ENCODE results near the gene SMC4. TPM values are rescaled to one million over a fixed set of nuclear protein-coding genes. Genes with fewer than 3 reads are reported as not detected.

SMC4 gene
- total and polyA plus RNA-seq, 9 donors, result 45.6 to 84.3 (median 66.6) TPM

DNA sequence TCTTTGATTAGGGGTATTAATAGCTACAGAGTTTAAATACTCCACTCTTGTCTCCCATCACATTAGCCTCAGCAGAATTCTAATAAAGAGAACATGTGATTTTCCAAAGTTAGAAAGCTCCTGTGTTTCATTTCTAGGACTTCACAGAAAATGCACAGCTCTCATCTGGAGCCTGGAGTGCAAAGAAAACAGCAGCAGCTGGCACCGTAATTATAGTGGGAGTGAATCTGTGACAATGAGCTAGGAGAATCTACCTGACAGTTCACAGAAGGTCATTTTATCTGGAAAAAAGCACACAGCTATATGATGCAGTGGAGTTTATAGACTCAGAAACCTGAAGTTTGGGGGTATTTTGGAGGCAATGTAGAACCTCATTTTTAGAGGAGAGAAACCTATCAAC, 55.5 kb downstream of the SMC4 start:
- 63% methylated on average over 1 of the region's 1 CpG for WGBS (ENCODE audit: insufficient coverage)

DNA sequence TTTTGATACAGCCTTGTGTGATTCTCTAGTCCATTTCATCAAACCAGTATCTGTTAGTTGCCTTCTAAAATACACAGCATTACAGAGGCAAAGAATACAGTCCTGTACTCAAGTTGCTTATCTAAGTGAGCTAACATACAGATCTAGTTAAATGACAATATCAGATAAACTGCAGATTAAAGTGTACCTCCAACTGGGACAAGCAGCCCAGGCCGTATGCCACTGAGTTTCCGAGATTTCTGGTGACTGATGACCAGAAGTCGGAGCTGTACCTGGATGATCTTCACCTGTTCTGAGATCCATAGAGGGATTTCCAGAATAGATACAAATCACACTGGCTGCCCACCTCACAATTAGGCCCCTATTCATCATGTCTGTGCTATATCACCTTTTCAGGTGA, 56.4 kb downstream of the SMC4 start:
- no peak for DNase-seq

More for the DNA sequence above, 55.5 kb downstream of the SMC4 start:
- no peaks in the 10 kb centered on the region for H3K9me3 ChIP-seq (replicated peaks; ENCODE audit: control insufficient read depth, low read depth, low read length)
- H3K36me3 ChIP-seq (ENCODE audit: control insufficient read depth, insufficient read depth, low read length), result no peaks in the 10 kb centered on the region
- DNase-seq, result no peak
- H3K27ac ChIP-seq (ENCODE audit: low read length), result no peak overlapping the region
- H3K4me3 ChIP-seq (ENCODE audit: low read length), result no peak overlapping the region
- H3K27me3 ChIP-seq (ENCODE audit: control insufficient read depth, insufficient read depth, low read length), result peaks cover 2% of the 10 kb centered on the region
- H3K4me1 ChIP-seq (ENCODE audit: control insufficient read depth, insufficient read depth, low read length), result peaks cover 6% of the 10 kb centered on the region

DNA sequence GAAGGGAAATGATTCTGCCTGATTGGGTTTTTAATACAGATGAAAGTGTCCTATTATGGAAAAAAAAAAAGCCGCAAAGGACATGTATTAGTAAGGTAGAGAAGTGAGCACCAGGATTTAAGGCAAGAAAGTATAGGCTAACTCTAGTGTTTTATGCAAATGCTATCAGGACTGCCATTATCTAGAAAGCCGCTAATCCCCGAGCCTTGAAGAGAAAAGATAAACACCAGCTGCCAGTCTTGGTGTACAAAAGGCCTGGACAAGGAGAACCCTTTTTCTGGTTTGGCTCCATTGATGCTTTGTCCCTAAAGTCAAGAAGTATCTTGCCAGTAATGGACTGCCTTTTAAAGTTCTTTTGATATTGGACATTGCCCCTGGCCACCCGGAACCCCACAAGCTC, 58.7 kb downstream of the SMC4 start:
- Histone ChIP-seq H3K27me3 (ENCODE audit: control insufficient read depth, insufficient read depth, low read length) (no peaks in the 10 kb centered on the region), H3K4me1 (ENCODE audit: control insufficient read depth, insufficient read depth, low read length) (no peaks in the 10 kb centered on the region), H3K4me3 (ENCODE audit: low read length) (no peak overlapping the region), H3K27ac (ENCODE audit: low read length) (no peak overlapping the region), H3K9me3 (replicated peaks; ENCODE audit: control insufficient read depth, low read depth, low read length) (no peaks in the 10 kb centered on the region), H3K36me3 (ENCODE audit: control insufficient read depth, insufficient read depth, low read length) (no peaks in the 10 kb centered on the region)
- 82% methylated on average over 3 of the region's 4 CpGs for WGBS (ENCODE audit: insufficient coverage)
- DNase-seq, result no peak

More for the DNA sequence above, 56.4 kb downstream of the SMC4 start:
- Histone ChIP-seq H3K36me3 (ENCODE audit: control insufficient read depth, insufficient read depth, low read length) (no peaks in the 10 kb centered on the region), H3K27me3 (ENCODE audit: control insufficient read depth, insufficient read depth, low read length) (no peaks in the 10 kb centered on the region), H3K4me1 (ENCODE audit: control insufficient read depth, insufficient read depth, low read length) (no peaks in the 10 kb centered on the region), H3K9me3 (replicated peaks; ENCODE audit: control insufficient read depth, low read depth, low read length) (no peaks in the 10 kb centered on the region), H3K27ac (ENCODE audit: low read length) (no peak overlapping the region), H3K4me3 (ENCODE audit: low read length) (no peak overlapping the region)
- 80% methylated on average over 1 of the region's 3 CpGs for WGBS (ENCODE audit: insufficient coverage)

DNA sequence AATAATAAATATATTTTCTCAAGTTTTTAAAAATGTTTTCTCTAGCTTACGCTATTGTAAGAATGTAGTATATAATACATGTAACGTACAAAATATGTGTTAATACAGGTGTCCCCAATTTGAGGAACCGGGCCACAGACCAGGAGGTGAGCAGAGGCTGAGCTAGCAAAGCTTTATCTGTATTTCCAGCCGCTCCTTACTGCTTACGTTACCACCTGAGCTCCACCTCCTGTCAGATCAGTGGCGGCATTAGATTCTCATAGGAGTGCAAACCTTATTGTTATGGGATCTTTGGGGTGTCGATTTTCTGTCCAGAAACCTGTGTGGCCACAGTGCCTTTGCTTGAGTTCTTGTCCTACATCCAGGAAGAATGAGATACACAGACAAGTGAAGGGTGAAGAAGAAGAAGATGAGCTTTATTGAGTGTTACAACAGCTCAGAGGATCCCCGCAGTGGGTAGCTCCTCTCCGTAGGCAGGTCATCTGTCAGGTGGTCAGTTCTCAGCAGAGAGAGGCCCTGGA, 60.1 kb downstream of the SMC4 start:
- Histone ChIP-seq H3K4me3 (ENCODE audit: low read length) (no peak overlapping the region), H3K4me1 (ENCODE audit: control insufficient read depth, insufficient read depth, low read length) (no peaks in the 10 kb centered on the region), H3K27ac (ENCODE audit: low read length) (no peak overlapping the region), H3K9me3 (replicated peaks; ENCODE audit: control insufficient read depth, low read depth, low read length) (no peaks in the 10 kb centered on the region), H3K36me3 (ENCODE audit: control insufficient read depth, insufficient read depth, low read length) (no peaks in the 10 kb centered on the region), H3K27me3 (ENCODE audit: control insufficient read depth, insufficient read depth, low read length) (no peaks in the 10 kb centered on the region)
- DNase-seq, result no peak
- 95% methylated on average over 4 of the region's 9 CpGs for WGBS (ENCODE audit: insufficient coverage)

DNA sequence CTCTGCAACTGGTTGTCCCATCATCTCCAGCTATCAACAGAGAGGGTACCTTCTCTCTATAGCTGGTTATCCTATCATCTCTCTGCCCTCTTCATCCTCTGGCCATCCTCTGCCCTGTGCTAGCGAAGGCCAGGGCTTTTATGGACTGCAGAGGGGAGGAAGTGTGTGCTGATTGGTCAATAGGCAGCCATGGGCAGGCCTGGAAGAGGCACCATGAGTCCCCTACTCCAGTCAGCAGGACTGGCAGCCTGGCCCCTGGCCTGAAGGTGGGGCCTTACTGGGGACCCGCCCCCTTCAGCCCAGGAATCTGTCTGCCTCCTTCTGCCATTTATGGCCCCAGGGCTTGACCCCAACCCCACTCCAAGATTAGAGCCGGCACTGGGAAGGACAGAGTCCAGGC, 60.6 kb downstream of the SMC4 start:
- Histone ChIP-seq H3K27ac (ENCODE audit: low read length) (no peak overlapping the region), H3K9me3 (replicated peaks; ENCODE audit: control insufficient read depth, low read depth, low read length) (no peaks in the 10 kb centered on the region), H3K27me3 (ENCODE audit: control insufficient read depth, insufficient read depth, low read length) (no peaks in the 10 kb centered on the region), H3K36me3 (ENCODE audit: control insufficient read depth, insufficient read depth, low read length) (no peaks in the 10 kb centered on the region), H3K4me3 (ENCODE audit: low read length) (no peak overlapping the region), H3K4me1 (ENCODE audit: control insufficient read depth, insufficient read depth, low read length) (no peaks in the 10 kb centered on the region)
- DNase-seq, result no peak
- WGBS (ENCODE audit: insufficient coverage), result 100% methylated on average over 1 of the region's 3 CpGs

DNA sequence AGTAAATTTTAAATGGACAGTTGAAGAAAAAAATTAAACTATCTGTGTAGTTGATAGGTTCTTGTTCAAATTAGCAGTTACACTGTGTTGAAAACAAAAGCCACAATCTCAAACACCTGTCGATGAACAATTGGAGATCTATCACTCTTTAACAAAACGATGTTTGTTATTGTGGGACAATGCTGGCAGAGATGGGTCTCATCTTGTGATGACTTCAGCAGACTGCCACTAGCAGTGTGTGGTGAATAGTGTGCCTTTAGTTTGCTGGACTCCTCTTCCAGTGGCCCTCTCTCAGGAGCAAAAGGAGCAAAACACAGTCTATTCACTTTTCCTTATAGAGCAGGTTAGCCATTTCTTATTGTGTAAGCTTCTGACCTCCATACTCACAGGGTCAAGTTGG, 64.9 kb downstream of the SMC4 start:
- Histone ChIP-seq H3K9me3 (replicated peaks; ENCODE audit: control insufficient read depth, low read depth, low read length) (no peaks in the 10 kb centered on the region), H3K4me3 (ENCODE audit: low read length) (no peak overlapping the region), H3K27me3 (ENCODE audit: control insufficient read depth, insufficient read depth, low read length) (no peaks in the 10 kb centered on the region), H3K36me3 (ENCODE audit: control insufficient read depth, insufficient read depth, low read length) (no peaks in the 10 kb centered on the region), H3K27ac (ENCODE audit: low read length) (no peak overlapping the region), H3K4me1 (ENCODE audit: control insufficient read depth, insufficient read depth, low read length) (no peaks in the 10 kb centered on the region)
- no CpG with 5 or more reads among the region's 2 CpGs for WGBS (ENCODE audit: insufficient coverage)
- DNase-seq, result no peak

DNA sequence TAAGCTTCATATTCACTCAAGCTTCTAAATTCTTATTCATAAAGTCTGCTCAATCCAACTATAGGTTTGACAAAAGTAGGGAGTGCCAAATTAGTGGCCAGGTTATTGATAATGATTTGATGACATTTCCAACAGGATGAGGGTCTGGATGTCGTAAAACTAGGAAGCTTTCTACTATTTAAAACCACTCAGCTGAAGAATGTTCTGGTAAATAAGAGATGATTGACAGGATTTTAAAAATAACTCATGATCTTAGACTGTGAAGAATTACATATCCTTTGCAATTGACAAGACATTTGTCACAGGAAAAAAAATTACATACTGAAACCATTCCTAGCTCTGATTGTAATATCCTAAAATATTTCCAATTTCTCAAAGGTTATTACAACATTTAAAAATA, 65.5 kb downstream of the SMC4 start:
- no CpG with 5 or more reads among the region's 1 CpG for WGBS (ENCODE audit: insufficient coverage)
- Histone ChIP-seq H3K4me1 (ENCODE audit: control insufficient read depth, insufficient read depth, low read length) (no peaks in the 10 kb centered on the region), H3K9me3 (replicated peaks; ENCODE audit: control insufficient read depth, low read depth, low read length) (no peaks in the 10 kb centered on the region)

DNA sequence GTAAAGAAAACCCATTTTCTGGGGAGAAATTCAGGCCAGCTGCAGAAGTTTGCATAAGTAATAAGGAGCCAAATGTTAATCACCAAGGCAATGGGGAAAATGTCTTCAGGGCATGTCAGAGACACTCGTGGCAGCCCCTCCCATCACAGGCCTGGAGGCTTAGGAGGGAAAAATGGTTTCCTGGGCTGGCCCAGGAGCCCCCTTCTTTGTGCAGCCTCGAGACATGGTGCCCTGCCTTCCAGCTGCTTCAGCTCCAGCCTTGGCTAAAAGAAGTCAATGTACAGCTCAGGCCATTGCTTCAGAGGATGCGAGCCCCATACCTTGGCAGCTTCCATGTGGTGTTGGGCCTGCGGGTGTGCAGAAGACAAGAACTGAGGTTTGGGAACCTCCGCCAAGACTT, 70.7 kb downstream of the SMC4 start:
- peaks cover 12% of the 10 kb centered on the region for H3K9me3 ChIP-seq (replicated peaks; ENCODE audit: control insufficient read depth, low read depth, low read length)
- DNase-seq, result no peak
- H3K27me3 ChIP-seq (ENCODE audit: control insufficient read depth, insufficient read depth, low read length), result no peaks in the 10 kb centered on the region
- 88% methylated on average over 5 of the region's 5 CpGs for WGBS (ENCODE audit: insufficient coverage)
- H3K27ac ChIP-seq (ENCODE audit: low read length), result no peak overlapping the region
- no peak overlapping the region for H3K4me3 ChIP-seq (ENCODE audit: low read length)
- no peaks in the 10 kb centered on the region for H3K36me3 ChIP-seq (ENCODE audit: control insufficient read depth, insufficient read depth, low read length)
- no peaks in the 10 kb centered on the region for H3K4me1 ChIP-seq (ENCODE audit: control insufficient read depth, insufficient read depth, low read length)

More for the DNA sequence above, 65.5 kb downstream of the SMC4 start:
- no peaks in the 10 kb centered on the region for H3K36me3 ChIP-seq (ENCODE audit: control insufficient read depth, insufficient read depth, low read length)
- H3K27me3 ChIP-seq (ENCODE audit: control insufficient read depth, insufficient read depth, low read length), result no peaks in the 10 kb centered on the region
- H3K4me3 ChIP-seq (ENCODE audit: low read length), result no peak overlapping the region
- DNase-seq, result no peak
- no peak overlapping the region for H3K27ac ChIP-seq (ENCODE audit: low read length)

DNA sequence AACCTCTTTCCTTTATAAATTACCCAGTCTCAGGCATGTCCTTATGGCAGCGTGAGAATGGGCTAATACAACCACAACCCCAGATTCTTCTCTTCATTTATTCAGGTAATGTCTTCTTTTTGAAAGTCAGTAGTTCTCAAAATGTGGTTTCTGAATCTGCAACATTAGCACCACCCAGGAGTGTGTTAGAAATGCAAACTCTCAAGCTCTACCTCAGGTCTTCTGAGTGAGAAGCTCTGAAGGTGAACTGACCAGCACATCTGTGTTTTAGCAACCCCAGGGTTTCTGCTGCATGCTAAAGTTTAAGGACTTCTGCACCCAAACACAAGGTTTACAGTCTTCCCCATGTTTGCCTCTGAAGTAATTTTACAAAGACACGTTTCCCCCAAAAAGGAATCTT, 72.4 kb downstream of the SMC4 start:
- WGBS (ENCODE audit: insufficient coverage), result 83% methylated on average over 1 of the region's 2 CpGs
- H3K27ac ChIP-seq (ENCODE audit: low read length), result no peak overlapping the region
- H3K4me1 ChIP-seq (ENCODE audit: control insufficient read depth, insufficient read depth, low read length), result no peaks in the 10 kb centered on the region
- H3K36me3 ChIP-seq (ENCODE audit: control insufficient read depth, insufficient read depth, low read length), result no peaks in the 10 kb centered on the region
- H3K4me3 ChIP-seq (ENCODE audit: low read length), result no peak overlapping the region
- DNase-seq, result no peak
- peaks cover 12% of the 10 kb centered on the region for H3K9me3 ChIP-seq (replicated peaks; ENCODE audit: control insufficient read depth, low read depth, low read length)
- H3K27me3 ChIP-seq (ENCODE audit: control insufficient read depth, insufficient read depth, low read length), result no peaks in the 10 kb centered on the region

DNA sequence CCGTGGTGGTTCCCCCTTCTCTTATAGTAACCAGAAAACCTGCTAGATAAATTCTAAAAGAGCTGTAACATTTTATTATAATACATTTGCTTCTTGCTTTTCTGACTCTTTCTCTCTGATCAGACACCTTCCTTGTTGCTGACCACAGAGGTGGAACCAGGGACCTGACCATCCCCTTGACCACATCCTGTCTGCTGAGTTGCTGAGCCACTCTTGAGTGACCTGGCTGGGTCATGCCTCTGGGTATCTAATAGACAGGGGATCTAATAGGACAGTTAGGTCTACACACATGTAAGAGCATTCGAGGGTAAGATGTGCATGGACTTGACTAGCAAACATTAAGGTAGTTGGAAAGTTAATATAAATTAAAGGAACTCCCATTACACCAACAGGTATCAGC, 72.9 kb downstream of the SMC4 start:
- no peak for DNase-seq
- Histone ChIP-seq H3K4me3 (ENCODE audit: low read length) (no peak overlapping the region), H3K27ac (ENCODE audit: low read length) (no peak overlapping the region), H3K27me3 (ENCODE audit: control insufficient read depth, insufficient read depth, low read length) (no peaks in the 10 kb centered on the region), H3K9me3 (replicated peaks; ENCODE audit: control insufficient read depth, low read depth, low read length) (peaks cover 12% of the 10 kb centered on the region), H3K4me1 (ENCODE audit: control insufficient read depth, insufficient read depth, low read length) (no peaks in the 10 kb centered on the region), H3K36me3 (ENCODE audit: control insufficient read depth, insufficient read depth, low read length) (no peaks in the 10 kb centered on the region)
- WGBS (ENCODE audit: insufficient coverage), result no CpG with 5 or more reads among the region's 2 CpGs

DNA sequence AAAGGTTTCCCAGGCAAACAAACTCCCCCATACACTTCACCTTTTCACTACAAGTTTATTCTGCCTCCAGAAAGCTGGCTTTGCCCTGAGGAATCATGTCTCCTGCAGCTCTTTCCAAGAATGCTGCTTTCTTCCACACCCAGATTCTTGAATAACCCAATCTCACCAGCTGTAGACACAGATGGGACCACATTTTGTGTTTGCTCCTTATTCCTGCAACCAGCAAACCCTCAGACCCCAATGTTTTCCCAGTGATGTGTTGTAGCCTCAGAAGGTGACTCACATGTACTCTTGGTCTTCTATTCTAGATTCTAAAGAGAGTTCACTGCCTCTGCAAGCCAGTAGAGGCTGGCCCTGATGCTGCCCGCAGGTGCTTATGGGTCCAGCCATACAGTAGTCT, 73.8 kb downstream of the SMC4 start:
- H3K4me1 ChIP-seq (ENCODE audit: control insufficient read depth, insufficient read depth, low read length), result no peaks in the 10 kb centered on the region

More for the DNA sequence above, 73.8 kb downstream of the SMC4 start:
- Histone ChIP-seq H3K9me3 (replicated peaks; ENCODE audit: control insufficient read depth, low read depth, low read length) (peaks cover 12% of the 10 kb centered on the region), H3K27ac (ENCODE audit: low read length) (no peak overlapping the region), H3K27me3 (ENCODE audit: control insufficient read depth, insufficient read depth, low read length) (no peaks in the 10 kb centered on the region), H3K36me3 (ENCODE audit: control insufficient read depth, insufficient read depth, low read length) (no peaks in the 10 kb centered on the region), H3K4me3 (ENCODE audit: low read length) (no peak overlapping the region)
- no peak for DNase-seq
- whole genome bisulfite sequencing (ENCODE audit: insufficient coverage), result no CpG with 5 or more reads among the region's 1 CpG

Data from muscle of leg (tissue), 11 donors.